Neutrophil (primary cell): ENCODE measurements around the gene DNAH14.
"Not testable (repeated sequence)": the region's sequence is repeated elsewhere in the genome, so short reads cannot be mapped to it uniquely, and the experiment has no call there.

ENCODE experiments used
- H3K27ac ChIP-seq: fragments of 200-600 bp; sonication (generic); 2 replicates; pipeline ENCODE4 v1.5.1; 2016; ENCODE audit warnings: mild to moderate bottlenecking, moderate library complexity
- H3K27me3 ChIP-seq: fragments of 200-600 bp; sonication (generic); 2 replicates; pipeline ENCODE4 v1.6.0; 2016; ENCODE audit warnings: mild to moderate bottlenecking
- H3K36me3 ChIP-seq: fragments of 200-600 bp; sonication (generic); 2 replicates; pipeline ENCODE4 v1.5.1; 2017
- H3K4me1 ChIP-seq, 2 experiments: fragments of 200-600 bp in 1 of 2; sonication (generic) in 1 of 2; 1 replicate in 1 of 2; 2 replicates in 1 of 2; pipeline versions ENCODE4 v1.5.1 to v1.6.1; 2013 to 2016; ENCODE audit warnings: low read depth in 1 of 2, low read length in 1 of 2, mild to moderate bottlenecking in 1 of 2, moderate library complexity in 1 of 2; ENCODE audit not compliant: control insufficient read depth in 1 of 2, insufficient read depth in 1 of 2
- H3K4me3 ChIP-seq, 2 experiments: fragments of 200-600 bp in 1 of 2; sonication (generic) in 1 of 2; 1 replicate in 1 of 2; 2 replicates in 1 of 2; pipeline ENCODE4 v1.5.1; 2013 to 2016; ENCODE audit warnings: low read depth in 1 of 2, low read length in 1 of 2, mild to moderate bottlenecking in 1 of 2, moderate library complexity in 1 of 2
- H3K9me3 ChIP-seq: fragments of 200-600 bp; sonication (generic); 2 replicates; pipeline ENCODE4 v1.5.1; 2016
- TF ChIP-seq, protein P1 (sequence below): fragments of 200-600 bp; sonication (generic); IDR thresholded peaks from 2 replicates; pipeline ENCODE4 v1.5.1; 2016; ENCODE audit warnings: antibody characterized with exemption

Gene DNAH14

DNA sequence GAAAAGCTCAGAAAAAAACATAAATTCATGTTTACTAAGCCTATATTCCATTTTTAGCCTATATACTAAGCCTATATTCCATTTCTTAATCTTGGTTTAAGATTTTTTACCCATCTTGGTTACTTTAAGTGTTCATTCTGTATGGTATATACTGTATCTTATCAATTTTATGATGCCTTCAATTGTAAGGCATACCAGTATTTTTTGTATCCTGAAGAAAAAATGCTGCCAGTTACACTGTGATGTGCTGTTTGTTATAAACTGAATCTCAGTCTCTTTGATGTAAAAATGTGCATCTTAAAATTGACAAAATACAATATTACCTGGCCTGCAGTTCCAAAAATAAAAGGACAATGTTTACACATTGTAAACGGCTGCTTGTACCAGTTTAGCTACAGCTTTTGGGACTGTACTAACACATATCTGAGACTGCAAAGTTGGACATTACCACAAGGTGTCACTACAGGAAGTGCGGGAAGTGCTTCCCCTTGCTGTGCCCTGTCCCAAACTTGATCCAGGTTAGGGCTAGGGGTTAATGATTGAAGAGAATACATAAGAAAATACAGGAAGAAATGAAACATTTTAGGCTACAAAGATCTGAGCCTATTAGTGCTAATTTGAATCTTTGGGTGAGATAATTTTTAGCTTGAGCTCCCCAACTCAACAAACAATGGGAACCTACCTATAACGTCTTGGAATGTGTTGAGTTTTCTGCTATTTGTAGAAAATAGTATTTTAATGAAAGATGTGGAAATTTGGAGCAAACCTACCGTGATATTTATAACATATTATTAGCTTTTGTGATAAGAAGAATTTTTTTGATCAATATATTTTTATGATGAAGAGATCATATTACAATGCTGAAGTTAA is 389.5 kb downstream of the DNAH14 start:
- TF ChIP-seq, protein P1, sequence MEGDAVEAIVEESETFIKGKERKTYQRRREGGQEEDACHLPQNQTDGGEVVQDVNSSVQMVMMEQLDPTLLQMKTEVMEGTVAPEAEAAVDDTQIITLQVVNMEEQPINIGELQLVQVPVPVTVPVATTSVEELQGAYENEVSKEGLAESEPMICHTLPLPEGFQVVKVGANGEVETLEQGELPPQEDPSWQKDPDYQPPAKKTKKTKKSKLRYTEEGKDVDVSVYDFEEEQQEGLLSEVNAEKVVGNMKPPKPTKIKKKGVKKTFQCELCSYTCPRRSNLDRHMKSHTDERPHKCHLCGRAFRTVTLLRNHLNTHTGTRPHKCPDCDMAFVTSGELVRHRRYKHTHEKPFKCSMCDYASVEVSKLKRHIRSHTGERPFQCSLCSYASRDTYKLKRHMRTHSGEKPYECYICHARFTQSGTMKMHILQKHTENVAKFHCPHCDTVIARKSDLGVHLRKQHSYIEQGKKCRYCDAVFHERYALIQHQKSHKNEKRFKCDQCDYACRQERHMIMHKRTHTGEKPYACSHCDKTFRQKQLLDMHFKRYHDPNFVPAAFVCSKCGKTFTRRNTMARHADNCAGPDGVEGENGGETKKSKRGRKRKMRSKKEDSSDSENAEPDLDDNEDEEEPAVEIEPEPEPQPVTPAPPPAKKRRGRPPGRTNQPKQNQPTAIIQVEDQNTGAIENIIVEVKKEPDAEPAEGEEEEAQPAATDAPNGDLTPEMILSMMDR: no peak
- peaks cover 7 to 12% of the 10 kb centered on the region in 2 experiments for H3K4me1 ChIP-seq
- no peaks in the 10 kb centered on the region for H3K36me3 ChIP-seq
- H3K27ac ChIP-seq: no peak overlapping the region
- H3K27me3 ChIP-seq: no peaks in the 10 kb centered on the region
- H3K4me3 ChIP-seq: no peak overlapping the region
- no peaks in the 10 kb centered on the region for H3K9me3 ChIP-seq

DNA sequence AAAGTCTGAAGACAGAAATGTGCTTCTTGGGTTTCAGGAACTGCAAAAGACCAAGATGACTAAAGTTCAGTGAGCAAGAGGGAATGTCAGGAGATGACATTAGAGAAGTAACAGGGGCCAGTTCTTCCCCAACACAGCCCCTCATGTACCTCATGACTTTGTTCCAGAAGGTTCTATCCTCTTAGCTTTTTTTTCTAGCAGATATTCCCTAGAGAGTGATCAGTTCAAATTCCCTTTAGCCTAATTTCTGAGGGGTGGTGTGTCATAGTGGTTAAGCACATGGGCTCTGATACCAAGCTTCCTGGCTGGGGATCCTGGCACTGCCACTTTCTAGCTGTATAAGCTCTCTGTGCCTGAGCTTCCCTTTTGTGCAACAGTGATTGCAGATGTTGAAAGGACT is 390.4 kb downstream of the DNAH14 start:
- TF ChIP-seq, protein P1: no peak
- Histone ChIP-seq H3K27me3 (no peaks in the 10 kb centered on the region), H3K4me3 (no peak overlapping the region), H3K4me1 (peaks cover 7 to 12% of the 10 kb centered on the region in 2 experiments), H3K36me3 (no peaks in the 10 kb centered on the region), H3K27ac (no peak overlapping the region), H3K9me3 (no peaks in the 10 kb centered on the region)

DNA sequence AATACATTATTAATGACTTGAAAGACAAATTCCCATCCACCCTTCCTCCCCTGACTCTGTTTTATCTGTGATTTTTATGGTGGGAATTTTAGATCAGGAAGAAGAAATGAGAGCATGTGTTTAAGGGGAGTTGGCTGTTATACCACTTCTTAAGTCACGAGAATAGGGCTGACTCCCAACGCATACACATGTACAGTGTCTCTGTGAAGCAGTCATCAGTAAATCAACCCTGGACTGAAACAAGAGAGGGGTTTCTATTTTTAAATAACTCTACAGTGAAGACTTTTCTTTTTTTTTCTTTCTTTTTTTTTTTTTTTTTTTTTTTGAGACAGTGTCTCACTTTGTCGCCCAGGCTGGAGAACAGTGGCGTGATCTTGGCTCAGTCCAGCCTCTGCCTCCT is 392.3 kb downstream of the DNAH14 start:
- peaks cover 7 to 12% of the 10 kb centered on the region in 2 experiments for H3K4me1 ChIP-seq
- no peak overlapping the region for H3K27ac ChIP-seq
- no peaks in the 10 kb centered on the region for H3K9me3 ChIP-seq
- TF ChIP-seq, protein P1: no peak
- H3K27me3 ChIP-seq: no peaks in the 10 kb centered on the region
- no peaks in the 10 kb centered on the region for H3K36me3 ChIP-seq
- H3K4me3 ChIP-seq: no peak overlapping the region

DNA sequence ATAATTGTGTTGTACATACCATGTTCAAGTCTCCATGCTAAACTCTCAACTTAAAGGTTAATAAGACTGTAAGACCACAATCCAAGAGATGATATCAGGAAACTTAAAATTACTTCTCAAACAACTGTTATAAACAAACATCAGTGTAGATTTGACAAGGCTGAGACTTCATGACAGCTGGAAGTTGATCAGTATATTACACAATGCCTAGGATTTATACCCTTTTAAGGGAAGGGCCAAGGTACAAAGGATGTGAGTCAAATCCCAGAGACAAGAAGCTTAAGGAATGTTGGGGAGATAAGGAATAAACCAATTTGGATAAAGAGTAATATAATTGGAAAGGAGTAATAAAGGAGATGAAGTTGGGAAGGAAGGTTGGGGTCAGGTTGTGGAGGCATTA is 399.6 kb downstream of the DNAH14 start:
- TF ChIP-seq, protein P1: no peak
- no peak overlapping the region for H3K27ac ChIP-seq
- no peaks in the 10 kb centered on the region for H3K4me1 ChIP-seq
- no peaks in the 10 kb centered on the region for H3K36me3 ChIP-seq
- H3K4me3 ChIP-seq: no peak overlapping the region
- H3K27me3 ChIP-seq: no peaks in the 10 kb centered on the region
- no peaks in the 10 kb centered on the region for H3K9me3 ChIP-seq

DNA sequence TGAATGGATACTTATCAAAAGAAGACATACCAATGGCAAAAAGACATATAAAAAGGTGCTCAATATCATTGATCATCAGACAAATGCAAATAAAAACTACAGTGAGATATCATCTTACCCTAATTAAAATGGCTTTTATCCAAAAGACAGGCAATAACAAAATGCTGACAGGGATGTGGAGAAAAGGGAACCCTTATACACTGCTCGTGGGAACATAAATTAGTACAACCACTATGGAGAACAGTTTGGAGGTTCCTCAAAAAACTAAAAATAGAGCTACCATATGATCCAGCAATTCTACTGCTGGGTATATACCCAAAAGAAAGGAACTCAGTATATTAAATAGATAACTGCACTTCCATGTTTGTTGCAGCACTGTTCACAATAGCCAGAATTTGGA is 400.5 kb downstream of the DNAH14 start:
- H3K27ac ChIP-seq, H3K27me3 ChIP-seq, H3K36me3 ChIP-seq, H3K4me1 ChIP-seq, H3K4me3 ChIP-seq, H3K9me3 ChIP-seq: not testable (repeated sequence)

DNA sequence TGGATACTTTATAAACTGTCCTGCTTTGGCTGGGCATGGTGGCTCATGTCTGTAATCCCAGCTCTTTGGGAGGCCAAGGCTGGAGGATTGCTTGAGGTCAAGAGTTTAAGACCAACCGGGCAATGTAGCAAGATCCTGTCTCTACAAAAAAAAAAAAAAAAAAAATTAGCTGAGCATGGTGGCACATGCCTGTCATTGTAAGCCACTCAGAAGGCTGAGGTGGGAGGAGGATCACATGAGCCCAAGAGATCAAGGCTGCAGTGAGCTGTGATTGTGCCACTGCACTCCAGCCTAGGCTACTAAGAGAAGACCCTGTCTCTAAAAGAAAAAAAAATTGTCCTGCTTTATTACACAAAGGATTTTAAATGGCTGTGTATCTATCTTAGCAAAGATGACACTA is 403.2 kb downstream of the DNAH14 start:
- Histone ChIP-seq H3K36me3 (no peaks in the 10 kb centered on the region), H3K4me3 (no peak overlapping the region), H3K4me1 (no peaks in the 10 kb centered on the region), H3K9me3 (no peaks in the 10 kb centered on the region), H3K27me3 (no peaks in the 10 kb centered on the region), H3K27ac (no peak overlapping the region)
- TF ChIP-seq, protein P1: no peak

DNA sequence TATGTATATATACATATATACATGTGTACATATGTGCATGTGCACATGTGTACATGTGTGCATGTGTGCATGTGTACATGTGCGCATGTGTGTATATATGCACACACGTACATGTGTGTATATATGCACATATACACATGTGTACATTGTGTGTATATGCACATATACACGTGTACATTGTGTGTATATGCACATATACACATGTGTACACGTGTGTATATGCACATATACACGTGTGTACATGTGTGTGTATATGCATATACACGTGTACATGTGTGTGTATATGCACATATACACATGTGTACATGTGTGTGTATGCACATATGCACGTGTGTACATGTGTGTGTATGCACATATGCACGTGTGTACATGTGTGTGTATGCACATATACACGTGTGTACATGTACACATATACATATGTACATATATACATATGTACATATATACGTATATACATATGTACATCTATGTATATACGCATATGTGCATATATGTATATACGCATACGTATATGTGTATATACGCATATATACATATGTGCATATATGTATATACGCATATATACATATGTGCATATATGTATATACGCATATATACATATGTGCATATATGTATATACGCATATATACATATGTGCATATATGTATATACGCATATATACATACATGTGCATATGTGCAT is 405.8 kb downstream of the DNAH14 start:
- H3K4me3 ChIP-seq, H3K27ac ChIP-seq, H3K9me3 ChIP-seq, H3K4me1 ChIP-seq, H3K27me3 ChIP-seq, H3K36me3 ChIP-seq: not testable (repeated sequence)
